GM12878 (cell line): ENCODE results near the gene TRAPPC12. TPM values are rescaled to one million over a fixed set of nuclear protein-coding genes. Genes with fewer than 3 reads are reported as not detected.

Experiments
- ATAC-seq: fragments of 200-7000 bp; cut with Tn5 transposase; 3 replicates; pipeline ENCODE4 v1.9.1; 2020; ENCODE audit warnings: mild to moderate bottlenecking, moderate library complexity
- BruUV-seq: library from RNA; stranded (reverse); fragments of 400-500 nt; replicated peaks from 2 replicates; lab custom pipeline; 2021; lab: Mats Ljungman, UMichigan
- CTCF ChIA-PET: fragments of 300-600 bp; sonication (Branson Sonifier 250); formaldehyde crosslinking; extraction: SDS; loops from one replicate; lab custom pipeline; 2021; ENCODE audit warnings: inconsistent platforms; lab: Yijun Ruan, JAX
- POLR2A ChIA-PET: fragments of 350-600 bp; formaldehyde crosslinking; extraction: SDS; loops from one replicate; lab custom pipeline; 2021; ENCODE audit warnings: inconsistent platforms; lab: Charles Lee
- RAD21 ChIA-PET: fragments of 300-600 bp; sonication (Branson Sonifier 250); formaldehyde crosslinking; loops from one replicate; lab custom pipeline; 2023; ENCODE audit warnings: antibody characterized with exemption; ENCODE audit not compliant: unreplicated experiment; lab: Charles Lee
- SMC1A ChIA-PET: fragments of 300-600 bp; sonication (Branson Sonifier 250); formaldehyde crosslinking; loops from one replicate; lab custom pipeline; 2023; ENCODE audit not compliant: unreplicated experiment, uncharacterized antibody; lab: Charles Lee
- DNase-seq: peaks from one replicate; pipeline ENCODE4 v3.0.0-alpha.2; 2011; ENCODE audit warnings: low read depth, low spot score
- FAIRE-seq: peaks from 3 replicates; lab custom pipeline; 2011; peaks lifted over from hg19 to GRCh38; lab: Jason Lieb, UNC
- H2AFZ ChIP-seq: 2 replicates; pipeline ENCODE4 v1.6.0; 2011; ENCODE audit warnings: low read depth, low read length, control low read depth; ENCODE audit not compliant: control insufficient read depth
- H3K27ac ChIP-seq: 2 replicates; pipeline ENCODE4 v1.5.1; 2011; ENCODE audit warnings: control low read depth; ENCODE audit not compliant: control insufficient read depth, insufficient read depth
- H3K27me3 ChIP-seq, 2 experiments: replicated peaks in 1 of 2; 2 replicates each; pipeline versions ENCODE4 v1.6.0 to v1.6.1; 2011; ENCODE audit warnings: low read length in 1 of 2; ENCODE audit not compliant: control insufficient read depth in 2 of 2, insufficient read depth in 2 of 2
- H3K36me3 ChIP-seq, 2 experiments: 2 replicates each; pipeline ENCODE4 v1.5.1; 2011; ENCODE audit warnings: low read length in 1 of 2; ENCODE audit not compliant: control insufficient read depth in 2 of 2, insufficient read depth in 2 of 2
- H3K4me1 ChIP-seq: 2 replicates; pipeline ENCODE4 v1.6.1; 2011; ENCODE audit warnings: mild to moderate bottlenecking, low read length, moderate library complexity, mixed read lengths; ENCODE audit not compliant: control insufficient read depth, insufficient read depth
- H3K4me2 ChIP-seq: 2 replicates; pipeline ENCODE4 v1.6.0; 2011; ENCODE audit warnings: control low read depth; ENCODE audit not compliant: control insufficient read depth, insufficient read depth
- H3K4me3 ChIP-seq: fragments of 200-600 bp; sonication (generic); 2 replicates; pipeline ENCODE4 v1.5.1; 2016
- H3K79me2 ChIP-seq: 2 replicates; pipeline ENCODE4 v1.6.0; 2011; ENCODE audit warnings: low read length; ENCODE audit not compliant: control insufficient read depth, insufficient read depth
- H3K9ac ChIP-seq: 2 replicates; pipeline ENCODE4 v1.8.0; 2011; ENCODE audit warnings: low read length, control low read depth, mixed read lengths; ENCODE audit not compliant: control insufficient read depth, insufficient read depth
- H3K9me3 ChIP-seq: replicated peaks from 3 replicates; pipeline ENCODE4 v1.5.1; 2011; ENCODE audit warnings: mild to moderate bottlenecking, low read length; ENCODE audit not compliant: control insufficient read depth, insufficient read depth
- H4K20me1 ChIP-seq: 2 replicates; pipeline ENCODE4 v1.6.0; 2011; ENCODE audit not compliant: control insufficient read depth, insufficient read depth
- BHLHE40 ChIP-seq, 2 experiments: fragments of 450-650 bp in 1 of 2; IDR thresholded peaks; 2 replicates each; pipeline ENCODE4 v1.6.1; 2011 to 2017; ENCODE audit warnings: low read depth in 2 of 2, borderline replicate concordance in 1 of 2, improper control_type of control experiment in 1 of 2, low read length in 1 of 2, mild to moderate bottlenecking in 1 of 2
- POLR2AphosphoS5 ChIP-seq: IDR thresholded peaks from 2 replicates; pipeline ENCODE4 v1.6.1; 2011; ENCODE audit warnings: mild to moderate bottlenecking, low read length, inconsistent platforms
- SREBF1 ChIP-seq: IDR thresholded peaks from 2 replicates; pipeline ENCODE4 v1.6.1; 2012; ENCODE audit warnings: mild to moderate bottlenecking, low read length
- SUPT20H ChIP-seq: IDR thresholded peaks from 2 replicates; pipeline ENCODE4 v1.6.1; 2011; ENCODE audit warnings: low read depth, mild to moderate bottlenecking, low read length, moderate library complexity, borderline replicate concordance; ENCODE audit not compliant: control insufficient read depth
- ZNF207 ChIP-seq: fragments of 450-650 bp; IDR thresholded peaks from 2 replicates; pipeline ENCODE4 v1.6.1; 2014; ENCODE audit warnings: antibody characterized with exemption, mild to moderate bottlenecking, borderline replicate concordance
- ZNF217 ChIP-seq: fragments of 450-650 bp; IDR thresholded peaks from 2 replicates; pipeline ENCODE4 v1.6.1; 2017; ENCODE audit warnings: antibody characterized with exemption, mild to moderate bottlenecking
- ZNF24 ChIP-seq: fragments of 450-650 bp; IDR thresholded peaks from 2 replicates; pipeline ENCODE4 v1.6.1; 2017; ENCODE audit warnings: antibody characterized with exemption, mild to moderate bottlenecking
- ZNF622 ChIP-seq: fragments of 450-650 bp; IDR thresholded peaks from 2 replicates; pipeline ENCODE4 v1.6.1; 2017; ENCODE audit warnings: mild to moderate bottlenecking, inconsistent platforms
- ZZZ3 ChIP-seq: IDR thresholded peaks from 2 replicates; pipeline ENCODE4 v1.6.1; 2011; ENCODE audit warnings: low read depth; ENCODE audit not compliant: control insufficient read depth, insufficient read length
- WGBS: methylation state at CpG from one replicate; pipeline ENCODE4 v1.1.6; 2016; ENCODE audit warnings: low lambda C conversion rate; ENCODE audit not compliant: insufficient replicate concordance, insufficient coverage; ENCODE audit errors: missing lambda C conversion rate; 5-methylcytosine and 5-hydroxymethylcytosine counted together
- in situ Hi-C: fragments of 300-500 bp; cut with MboI; formaldehyde crosslinking; loops from 9 replicates; pipeline ENCODE4 v1.14.3; 2018; ENCODE audit warnings: mixed read lengths
- intact Hi-C: fragments of 100-400 bp; cut with micrococcal nuclease; formaldehyde crosslinking; loops from one replicate; pipeline ENCODE4 v1.14.2; 2022; ENCODE audit not compliant: unreplicated experiment
- polyA plus RNA-seq, 11 experiments: library from polyadenylated mRNA; depleted of rRNA in 4 of 11; unstranded in 6 of 11; stranded (reverse) in 5 of 11; fragments of >200 nt; fragmentation: Nextera tagmentation in 4 of 11; fragmentation: Illumina TruSeq in 1 of 11; extraction: Ambion mirVana in 4 of 11; extraction: Trizol in 1 of 11; gene quantifications; 1 replicate in 1 of 11; 2 replicates in 10 of 11; pipeline versions ENCODE4 v1.2.1 to v1.2.3, GENCODE V29; 2011 to 2016; ENCODE audit warnings: inconsistent platforms in 2 of 11, missing spikeins in 2 of 11, low read depth in 1 of 11
- total RNA-seq, 4 experiments: library from RNA; depleted of rRNA in 3 of 4; stranded (reverse); fragments of >200 nt in 3 of 4; fragmentation: Illumina TruSeq in 1 of 4; extraction: Trizol in 1 of 4; gene quantifications; 2 replicates each; pipeline versions ENCODE4 v1.2.1 to v1.2.3, GENCODE V29; 2013 to 2021
- TF ChIP-seq, protein P1 (sequence below): IDR thresholded peaks from 2 replicates; pipeline ENCODE4 v1.6.1; 2011; ENCODE audit warnings: low read depth, low read length, improper control_type of control experiment, borderline replicate concordance
- TF ChIP-seq, protein P2 (sequence below): fragments of 150-350 bp; IDR thresholded peaks from 2 replicates; pipeline ENCODE4 v1.6.1; 2014; ENCODE audit warnings: mild to moderate bottlenecking, low read depth, low read length
- TF ChIP-seq, protein P3 (sequence below): IDR thresholded peaks from 2 replicates; pipeline ENCODE4 v1.6.1; 2012; ENCODE audit warnings: improper control_type of control experiment, low read depth, low read length; ENCODE audit not compliant: insufficient replicate concordance
- TF ChIP-seq, protein P4 (sequence below), 3 experiments: IDR thresholded peaks in 2 of 3; conservative IDR thresholded peaks in 1 of 3; 2 replicates each; pipeline ENCODE4 v1.5.1; 2011; ENCODE audit warnings: low read depth in 3 of 3, low read length in 3 of 3, mild to moderate bottlenecking in 3 of 3, control low read depth in 2 of 3, moderate library complexity in 2 of 3, inconsistent platforms in 1 of 3, mixed read lengths in 1 of 3; ENCODE audit not compliant: control insufficient read depth in 2 of 3, insufficient read depth in 1 of 3; ENCODE audit errors: extremely low read depth in 1 of 3

Gene TRAPPC12
- total and polyA plus RNA-seq, 10 of the 15 experiments (the other 5 are each of a cell fraction or from before 2014, with no cell fraction given), result 8.6 to 77.1 (median 37.4) TPM

DNA sequence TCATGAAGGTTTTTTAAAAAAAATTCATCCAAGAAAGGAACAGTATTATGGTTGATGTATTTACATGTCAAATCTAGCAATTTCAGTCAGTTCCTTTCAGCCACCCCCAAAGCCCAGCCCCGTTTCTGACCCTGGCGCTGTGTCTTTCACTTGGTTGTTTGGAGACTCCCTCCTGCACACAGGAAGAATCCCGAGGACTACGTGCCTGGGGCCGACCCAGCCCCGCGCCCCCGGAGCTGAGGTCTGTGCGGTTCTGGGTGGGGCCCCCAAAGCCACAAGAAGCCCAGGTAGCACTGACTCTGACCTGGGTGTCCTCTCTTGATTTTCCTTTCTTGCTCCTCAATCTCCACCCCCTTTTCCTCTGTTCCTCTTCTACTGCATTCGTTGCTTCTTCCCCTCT is 49.1 kb downstream of the TRAPPC12 start:
- 91% methylated on average over 10 of the region's 10 CpGs for WGBS
- Histone ChIP-seq H3K4me2 (no peak overlapping the region), H4K20me1 (peaks cover 4% of the 10 kb centered on the region; the same call in 1 of the 2 replicates), H3K4me1 (peaks cover 7% of the 10 kb centered on the region; the same call in 1 of the 2 replicates), H2AFZ (no peak overlapping the region), H3K27ac (no peak overlapping the region), H3K36me3 (peaks cover 5 to 13% of the 10 kb centered on the region in 2 experiments; a peak in 3 of 4 replicates), H3K79me2 (no peaks in the 10 kb centered on the region), H3K4me3 (no peak overlapping the region)
- CTCF ChIA-PET, result interaction anchor here (0.6 to 2.5 kb wide), 3 partner anchors 27 to 65 kb away, joined by 3 to 10 read pairs (median 3); no protein-coding TSS in a partner anchor
- intact Hi-C loops, result no loop called here
- DNase-seq (no peak), FAIRE-seq (no peak)
- no TSS peak for BruUV-seq
- SMC1A ChIA-PET, result interaction anchor here (1.4 to 1.8 kb wide), 3 partner anchors 14 to 195 kb away, joined by 3 to 6 read pairs (median 3); no protein-coding TSS in a partner anchor
- no peak for TF ChIP-seq POLR2AphosphoS5
- TF ChIP-seq ZZZ3, result no peak
- TF ChIP-seq ZNF24, result no peak
- TF ChIP-seq SREBF1, result no peak
- no peak for TF ChIP-seq ZNF207
- no peak for TF ChIP-seq ZNF622
- TF ChIP-seq, protein P1, sequence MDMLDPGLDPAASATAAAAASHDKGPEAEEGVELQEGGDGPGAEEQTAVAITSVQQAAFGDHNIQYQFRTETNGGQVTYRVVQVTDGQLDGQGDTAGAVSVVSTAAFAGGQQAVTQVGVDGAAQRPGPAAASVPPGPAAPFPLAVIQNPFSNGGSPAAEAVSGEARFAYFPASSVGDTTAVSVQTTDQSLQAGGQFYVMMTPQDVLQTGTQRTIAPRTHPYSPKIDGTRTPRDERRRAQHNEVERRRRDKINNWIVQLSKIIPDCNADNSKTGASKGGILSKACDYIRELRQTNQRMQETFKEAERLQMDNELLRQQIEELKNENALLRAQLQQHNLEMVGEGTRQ, result no peak
- TF ChIP-seq, protein P2, sequence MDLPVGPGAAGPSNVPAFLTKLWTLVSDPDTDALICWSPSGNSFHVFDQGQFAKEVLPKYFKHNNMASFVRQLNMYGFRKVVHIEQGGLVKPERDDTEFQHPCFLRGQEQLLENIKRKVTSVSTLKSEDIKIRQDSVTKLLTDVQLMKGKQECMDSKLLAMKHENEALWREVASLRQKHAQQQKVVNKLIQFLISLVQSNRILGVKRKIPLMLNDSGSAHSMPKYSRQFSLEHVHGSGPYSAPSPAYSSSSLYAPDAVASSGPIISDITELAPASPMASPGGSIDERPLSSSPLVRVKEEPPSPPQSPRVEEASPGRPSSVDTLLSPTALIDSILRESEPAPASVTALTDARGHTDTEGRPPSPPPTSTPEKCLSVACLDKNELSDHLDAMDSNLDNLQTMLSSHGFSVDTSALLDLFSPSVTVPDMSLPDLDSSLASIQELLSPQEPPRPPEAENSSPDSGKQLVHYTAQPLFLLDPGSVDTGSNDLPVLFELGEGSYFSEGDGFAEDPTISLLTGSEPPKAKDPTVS, result no peak
- TF ChIP-seq, protein P3, sequence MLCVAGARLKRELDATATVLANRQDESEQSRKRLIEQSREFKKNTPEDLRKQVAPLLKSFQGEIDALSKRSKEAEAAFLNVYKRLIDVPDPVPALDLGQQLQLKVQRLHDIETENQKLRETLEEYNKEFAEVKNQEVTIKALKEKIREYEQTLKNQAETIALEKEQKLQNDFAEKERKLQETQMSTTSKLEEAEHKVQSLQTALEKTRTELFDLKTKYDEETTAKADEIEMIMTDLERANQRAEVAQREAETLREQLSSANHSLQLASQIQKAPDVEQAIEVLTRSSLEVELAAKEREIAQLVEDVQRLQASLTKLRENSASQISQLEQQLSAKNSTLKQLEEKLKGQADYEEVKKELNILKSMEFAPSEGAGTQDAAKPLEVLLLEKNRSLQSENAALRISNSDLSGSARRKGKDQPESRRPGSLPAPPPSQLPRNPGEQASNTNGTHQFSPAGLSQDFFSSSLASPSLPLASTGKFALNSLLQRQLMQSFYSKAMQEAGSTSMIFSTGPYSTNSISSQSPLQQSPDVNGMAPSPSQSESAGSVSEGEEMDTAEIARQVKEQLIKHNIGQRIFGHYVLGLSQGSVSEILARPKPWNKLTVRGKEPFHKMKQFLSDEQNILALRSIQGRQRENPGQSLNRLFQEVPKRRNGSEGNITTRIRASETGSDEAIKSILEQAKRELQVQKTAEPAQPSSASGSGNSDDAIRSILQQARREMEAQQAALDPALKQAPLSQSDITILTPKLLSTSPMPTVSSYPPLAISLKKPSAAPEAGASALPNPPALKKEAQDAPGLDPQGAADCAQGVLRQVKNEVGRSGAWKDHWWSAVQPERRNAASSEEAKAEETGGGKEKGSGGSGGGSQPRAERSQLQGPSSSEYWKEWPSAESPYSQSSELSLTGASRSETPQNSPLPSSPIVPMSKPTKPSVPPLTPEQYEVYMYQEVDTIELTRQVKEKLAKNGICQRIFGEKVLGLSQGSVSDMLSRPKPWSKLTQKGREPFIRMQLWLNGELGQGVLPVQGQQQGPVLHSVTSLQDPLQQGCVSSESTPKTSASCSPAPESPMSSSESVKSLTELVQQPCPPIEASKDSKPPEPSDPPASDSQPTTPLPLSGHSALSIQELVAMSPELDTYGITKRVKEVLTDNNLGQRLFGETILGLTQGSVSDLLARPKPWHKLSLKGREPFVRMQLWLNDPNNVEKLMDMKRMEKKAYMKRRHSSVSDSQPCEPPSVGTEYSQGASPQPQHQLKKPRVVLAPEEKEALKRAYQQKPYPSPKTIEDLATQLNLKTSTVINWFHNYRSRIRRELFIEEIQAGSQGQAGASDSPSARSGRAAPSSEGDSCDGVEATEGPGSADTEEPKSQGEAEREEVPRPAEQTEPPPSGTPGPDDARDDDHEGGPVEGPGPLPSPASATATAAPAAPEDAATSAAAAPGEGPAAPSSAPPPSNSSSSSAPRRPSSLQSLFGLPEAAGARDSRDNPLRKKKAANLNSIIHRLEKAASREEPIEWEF, result no peak
- TF ChIP-seq, protein P4, sequence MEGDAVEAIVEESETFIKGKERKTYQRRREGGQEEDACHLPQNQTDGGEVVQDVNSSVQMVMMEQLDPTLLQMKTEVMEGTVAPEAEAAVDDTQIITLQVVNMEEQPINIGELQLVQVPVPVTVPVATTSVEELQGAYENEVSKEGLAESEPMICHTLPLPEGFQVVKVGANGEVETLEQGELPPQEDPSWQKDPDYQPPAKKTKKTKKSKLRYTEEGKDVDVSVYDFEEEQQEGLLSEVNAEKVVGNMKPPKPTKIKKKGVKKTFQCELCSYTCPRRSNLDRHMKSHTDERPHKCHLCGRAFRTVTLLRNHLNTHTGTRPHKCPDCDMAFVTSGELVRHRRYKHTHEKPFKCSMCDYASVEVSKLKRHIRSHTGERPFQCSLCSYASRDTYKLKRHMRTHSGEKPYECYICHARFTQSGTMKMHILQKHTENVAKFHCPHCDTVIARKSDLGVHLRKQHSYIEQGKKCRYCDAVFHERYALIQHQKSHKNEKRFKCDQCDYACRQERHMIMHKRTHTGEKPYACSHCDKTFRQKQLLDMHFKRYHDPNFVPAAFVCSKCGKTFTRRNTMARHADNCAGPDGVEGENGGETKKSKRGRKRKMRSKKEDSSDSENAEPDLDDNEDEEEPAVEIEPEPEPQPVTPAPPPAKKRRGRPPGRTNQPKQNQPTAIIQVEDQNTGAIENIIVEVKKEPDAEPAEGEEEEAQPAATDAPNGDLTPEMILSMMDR (IDR thresholded peaks at IDR 0.05 in 2 of 3, conservative IDR thresholded peaks at IDR 0.05 in 1 of 3; ENCODE audit: control insufficient read depth in 2 of 3, extremely low read depth in 1 of 3, insufficient read depth in 1 of 3, low read depth in 3 of 3, low read length in 3 of 3), result no peak
- TF ChIP-seq BHLHE40 (IDR thresholded peaks at IDR 0.05; ENCODE audit: borderline replicate concordance in 1 of 2, low read depth in 2 of 2, low read length in 1 of 2), result no peak
- TF ChIP-seq ZNF217, result no peak
- no peak for TF ChIP-seq SUPT20H
- TF ChIP-seq, all 136 proteins: peak for 0
- in situ Hi-C loops, result no loop called here
- ChIA-PET RAD21 (no interaction called here), POLR2A (no interaction called here)
- Histone ChIP-seq H3K9me3 (no peaks in the 10 kb centered on the region; the same call in 2 of the 3 replicates), H3K27me3 (no peaks in the 10 kb centered on the region), H3K9ac (no peak overlapping the region)
- no peak for ATAC-seq
